ENCODE results near the gene PHC3.

- TF ChIP-seq, protein P1, sequence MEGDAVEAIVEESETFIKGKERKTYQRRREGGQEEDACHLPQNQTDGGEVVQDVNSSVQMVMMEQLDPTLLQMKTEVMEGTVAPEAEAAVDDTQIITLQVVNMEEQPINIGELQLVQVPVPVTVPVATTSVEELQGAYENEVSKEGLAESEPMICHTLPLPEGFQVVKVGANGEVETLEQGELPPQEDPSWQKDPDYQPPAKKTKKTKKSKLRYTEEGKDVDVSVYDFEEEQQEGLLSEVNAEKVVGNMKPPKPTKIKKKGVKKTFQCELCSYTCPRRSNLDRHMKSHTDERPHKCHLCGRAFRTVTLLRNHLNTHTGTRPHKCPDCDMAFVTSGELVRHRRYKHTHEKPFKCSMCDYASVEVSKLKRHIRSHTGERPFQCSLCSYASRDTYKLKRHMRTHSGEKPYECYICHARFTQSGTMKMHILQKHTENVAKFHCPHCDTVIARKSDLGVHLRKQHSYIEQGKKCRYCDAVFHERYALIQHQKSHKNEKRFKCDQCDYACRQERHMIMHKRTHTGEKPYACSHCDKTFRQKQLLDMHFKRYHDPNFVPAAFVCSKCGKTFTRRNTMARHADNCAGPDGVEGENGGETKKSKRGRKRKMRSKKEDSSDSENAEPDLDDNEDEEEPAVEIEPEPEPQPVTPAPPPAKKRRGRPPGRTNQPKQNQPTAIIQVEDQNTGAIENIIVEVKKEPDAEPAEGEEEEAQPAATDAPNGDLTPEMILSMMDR (conservative IDR thresholded peaks at IDR 0.05 in 1 of 2, IDR thresholded peaks at IDR 0.05 in 1 of 2; ENCODE audit: low read depth in 1 of 2, low read length in 2 of 2): no peak
- TF ChIP-seq EZH2 (IDR thresholded peaks at IDR 0.05; ENCODE audit: low read length, missing control alignments): no peak
Observed at GRCh38 chr3:170179432-170179831, 2.1 kb downstream of the PHC3 start.
